ENCODE data around the gene ASB4.

ASB4 gene

GRCh38 chr7:95556777-95557176, 71.0 kb downstream of the ASB4 start:
- DNase-seq: no peak

- DNase-seq: no peak
Measured at GRCh38 chr7:95558864-95559263, 73.1 kb downstream of the ASB4 start.

- no peak for DNase-seq
Measured at GRCh38 chr7:95560674-95561073, 74.9 kb downstream of the ASB4 start.

GRCh38 chr7:95569720-95570119, 84.0 kb downstream of the ASB4 start:
- DNase-seq: no peak

- no peak for DNase-seq
Measured at GRCh38 chr7:95577137-95577536, 91.4 kb downstream of the ASB4 start.

GRCh38 chr7:95578299-95578855, 92.6 kb downstream of the ASB4 start:
- no peak for DNase-seq

GRCh38 chr7:95579318-95579717, 93.6 kb downstream of the ASB4 start:
- DNase-seq: no peak

GRCh38 chr7:95581467-95581866, 95.7 kb downstream of the ASB4 start:
- no peak for DNase-seq

- DNase-seq: no peak
Measured at GRCh38 chr7:95582578-95583293, 97.0 kb downstream of the ASB4 start.

GRCh38 chr7:95583834-95584621, 98.3 kb downstream of the ASB4 start:
- no peak for DNase-seq

GRCh38 chr7:95584769-95585425, 99.2 kb downstream of the ASB4 start:
- DNase-seq: no peak

- no peak for DNase-seq
Measured at GRCh38 chr7:95585426-95585789, 99.7 kb downstream of the ASB4 start.

- no peak for DNase-seq
Measured at GRCh38 chr7:95586951-95587301, 101.2 kb downstream of the ASB4 start.

GRCh38 chr7:95589031-95589430, 103.3 kb downstream of the ASB4 start:
- no peak for DNase-seq

GRCh38 chr7:95589766-95590165, 104.0 kb downstream of the ASB4 start:
- DNase-seq: no peak

All from COR-L47 (cell line).